Lower lobe of right lung (tissue), 2 donors: ENCODE measurements around the gene ESPN. TPM values are rescaled to one million over a fixed set of nuclear protein-coding genes. Genes with fewer than 3 reads are reported as not detected.

Source experiments
- ATAC-seq, 2 donors: fragments of 200-7000 bp; cut with Tn5 transposase; one replicate each; pipeline ENCODE4 v1.9.1; 2020 to 2022; ENCODE audit warnings: mild to moderate bottlenecking in 2 of 2, moderate library complexity in 2 of 2
- DNase-seq: peaks from one replicate; pipeline ENCODE4 v3.0.0-alpha.2; 2020
- H3K27ac ChIP-seq: fragments of 200-600 bp; one replicate; pipeline ENCODE4 v1.8.0; 2022
- H3K27me3 ChIP-seq: fragments of 200-600 bp; one replicate; pipeline ENCODE4 v1.8.0; 2022; ENCODE audit warnings: low read depth
- H3K36me3 ChIP-seq: fragments of 200-600 bp; one replicate; pipeline ENCODE4 v1.8.0; 2022; ENCODE audit warnings: mild to moderate bottlenecking
- H3K4me1 ChIP-seq: fragments of 200-600 bp; one replicate; pipeline ENCODE4 v1.8.0; 2022
- H3K4me3 ChIP-seq: fragments of 200-600 bp; one replicate; pipeline ENCODE4 v1.8.0; 2022; ENCODE audit warnings: mild to moderate bottlenecking
- H3K9me3 ChIP-seq: fragments of 200-600 bp; one replicate; pipeline ENCODE4 v1.8.0; 2022
- CTCF ChIP-seq: fragments of 200-600 bp; IDR thresholded peaks from one replicate; pipeline ENCODE4 v1.8.0; 2022; ENCODE audit warnings: antibody characterized with exemption, mild to moderate bottlenecking
- intact Hi-C: fragments of 100-400 bp; cut with DNase I; formaldehyde crosslinking; loops from one replicate; pipeline ENCODE4 v1.11.0; 2022
- total RNA-seq: library from RNA; stranded (reverse); fragmentation: NEBNext Ultra II Directional; extraction: Animal tissue kit (Norgen Biotek cat#: 25700); gene quantifications from one replicate; pipeline ENCODE4 v1.2.1, GENCODE V29; 2021
- donor health status: DM: no; HTN: yes; CAD: no; lungs with severe emphysema.

ESPN gene
- total RNA-seq, 1 donor from 2014 or later: 8.3 TPM

GRCh38 chr1:6463120-6463412, 38.5 kb downstream of the ESPN start:
- H3K4me1 ChIP-seq: no peaks in the 10 kb centered on the region
- no peak overlapping the region for H3K4me3 ChIP-seq
- no peak for TF ChIP-seq CTCF
- DNase-seq (no peak), ATAC-seq (no peak)
- intact Hi-C loops: no loop called here
- peaks cover 9% of the 10 kb centered on the region for H3K36me3 ChIP-seq
- H3K9me3 ChIP-seq: no peaks in the 10 kb centered on the region
- peaks cover 21% of the 10 kb centered on the region for H3K27me3 ChIP-seq
- H3K27ac ChIP-seq: no peak overlapping the region

- ATAC-seq (peak in 1 of 2 donors; percentile 5), DNase-seq (no peak)
- TF ChIP-seq CTCF: no peak
- Histone ChIP-seq H3K9me3 (no peaks in the 10 kb centered on the region), H3K27me3 (peaks cover 21% of the 10 kb centered on the region), H3K4me3 (no peak overlapping the region), H3K4me1 (no peaks in the 10 kb centered on the region), H3K27ac (no peak overlapping the region), H3K36me3 (peaks cover 13% of the 10 kb centered on the region)
- intact Hi-C loops: no loop called here
Measured at GRCh38 chr1:6464514-6464836, 39.9 kb downstream of the ESPN start.

- H3K27me3 ChIP-seq: peaks cover 21% of the 10 kb centered on the region
- TF ChIP-seq CTCF: no peak
- H3K36me3 ChIP-seq: peaks cover 16% of the 10 kb centered on the region
- ATAC-seq (no peak), DNase-seq (no peak)
- no peak overlapping the region for H3K27ac ChIP-seq
- no peak overlapping the region for H3K4me3 ChIP-seq
- H3K4me1 ChIP-seq: no peaks in the 10 kb centered on the region
- intact Hi-C loops: no loop called here
- H3K9me3 ChIP-seq: no peaks in the 10 kb centered on the region
Measured at GRCh38 chr1:6464915-6465314, 40.3 kb downstream of the ESPN start.

GRCh38 chr1:6465461-6466005, 41.0 kb downstream of the ESPN start:
- no peak for DNase-seq
- intact Hi-C loops: no loop called here
- H3K4me1 ChIP-seq: no peaks in the 10 kb centered on the region
- H3K9me3 ChIP-seq: no peaks in the 10 kb centered on the region
- H3K4me3 ChIP-seq: peak overlapping the region; percentile 41
- H3K27ac ChIP-seq: peak overlapping the region; percentile 31
- no peak for ATAC-seq
- TF ChIP-seq CTCF: no peak
- H3K36me3 ChIP-seq: peaks cover 22% of the 10 kb centered on the region
- H3K27me3 ChIP-seq: peaks cover 17% of the 10 kb centered on the region

- intact Hi-C loops: no loop called here
- H3K9me3 ChIP-seq: no peaks in the 10 kb centered on the region
- DNase-seq: no peak
- H3K4me1 ChIP-seq: no peaks in the 10 kb centered on the region
- peaks cover 24% of the 10 kb centered on the region for H3K36me3 ChIP-seq
- peak within 1 kb of the TSS; percentile 41 for H3K4me3 ChIP-seq
- no peak for TF ChIP-seq CTCF
- ATAC-seq: no peak
- H3K27me3 ChIP-seq: peaks cover 14% of the 10 kb centered on the region
- H3K27ac ChIP-seq: peak within 1 kb of the TSS; percentile 31
Measured at GRCh38 chr1:6466023-6466422, 41.4 kb downstream of the ESPN start, which contains the start of gene TNFRSF25. Gene TNFRSF25, minus strand, starts transcription at chr1:6466173. Its CDS starts 66 bp downstream, at chr1:6466107.

- Histone ChIP-seq H3K27ac (no peak overlapping the region), H3K4me3 (no peak overlapping the region), H3K9me3 (no peaks in the 10 kb centered on the region), H3K36me3 (peaks cover 24% of the 10 kb centered on the region), H3K4me1 (no peaks in the 10 kb centered on the region), H3K27me3 (peaks cover 7% of the 10 kb centered on the region)
- ATAC-seq (no peak), DNase-seq (no peak)
- intact Hi-C loops: no loop called here
- no peak for TF ChIP-seq CTCF
Measured at GRCh38 chr1:6466751-6467150, 42.2 kb downstream of the ESPN start.
